Subcutaneous abdominal adipose tissue (tissue), 5 donors: ENCODE measurements around the gene OR2T6.
"Not testable (repeated sequence)": the region's sequence is repeated elsewhere in the genome, so short reads cannot be mapped to it uniquely, and the experiment has no call there.

Experiments
- H3K27ac ChIP-seq: one replicate; pipeline ENCODE4 v1.7.0; 2013; ENCODE audit warnings: low read depth, mild to moderate bottlenecking, inconsistent platforms, low read length, moderate library complexity
- H3K27me3 ChIP-seq, 5 donors: one replicate each; pipeline ENCODE4 v1.7.0; 2013; ENCODE audit warnings: low read length in 5 of 5, inconsistent platforms in 1 of 5; ENCODE audit not compliant: control insufficient read depth in 5 of 5, insufficient read depth in 4 of 5
- H3K36me3 ChIP-seq, 5 donors: one replicate each; pipeline ENCODE4 v1.7.0; 2013; ENCODE audit warnings: low read length in 5 of 5; ENCODE audit not compliant: control insufficient read depth in 5 of 5, insufficient read depth in 5 of 5
- H3K4me1 ChIP-seq, 5 donors: one replicate each; pipeline ENCODE4 v1.7.0; 2013; ENCODE audit warnings: low read length in 5 of 5, mild to moderate bottlenecking in 3 of 5, moderate library complexity in 1 of 5; ENCODE audit not compliant: control insufficient read depth in 5 of 5, insufficient read depth in 5 of 5
- H3K4me3 ChIP-seq, 5 donors: one replicate each; pipeline ENCODE4 v1.7.0; 2013; ENCODE audit warnings: low read length in 5 of 5, low read depth in 1 of 5
- H3K9ac ChIP-seq, 5 donors: one replicate each; pipeline ENCODE4 v1.7.0; 2013; ENCODE audit warnings: low read length in 5 of 5, mild to moderate bottlenecking in 4 of 5, moderate library complexity in 3 of 5
- H3K9me3 ChIP-seq, 5 donors: one replicate each; pipeline ENCODE4 v1.7.0; 2013; ENCODE audit warnings: low read length in 5 of 5; ENCODE audit not compliant: control insufficient read depth in 5 of 5
- donor health status: healthy.
- donor health status: healthy.
- donor health status: healthy.
- donor health status: healthy.
- donor health status: healthy.

The OR2T6 gene

DNA sequence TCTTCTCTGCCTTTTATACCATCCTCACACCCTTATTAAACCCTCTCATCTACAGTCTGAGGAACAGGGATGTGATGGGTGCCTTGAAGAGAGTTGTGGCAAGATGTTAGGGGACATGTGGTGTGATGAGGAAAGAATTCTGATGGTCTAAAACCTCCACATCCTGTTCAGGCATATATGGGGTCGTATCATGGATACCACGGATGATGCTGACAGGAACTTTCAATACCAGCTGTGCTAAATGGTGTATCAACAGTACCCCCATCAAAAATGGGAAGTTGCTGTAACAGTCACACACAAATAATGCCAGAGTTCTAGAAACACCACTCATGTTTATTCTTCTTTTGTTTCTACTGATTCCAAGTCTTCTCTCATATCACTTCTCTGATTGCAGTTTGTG is 12.9 kb downstream of the OR2T6 start:
- Histone ChIP-seq H3K36me3 (no peaks in the 10 kb centered on the region), H3K9me3 (peaks cover 0 to 5% (median 0%) of the 10 kb centered on the region in 5 donors), H3K27ac (no peak overlapping the region), H3K27me3 (no peaks in the 10 kb centered on the region), H3K9ac (no peak overlapping the region), H3K4me1 (no peaks in the 10 kb centered on the region), H3K4me3 (no peak overlapping the region)

DNA sequence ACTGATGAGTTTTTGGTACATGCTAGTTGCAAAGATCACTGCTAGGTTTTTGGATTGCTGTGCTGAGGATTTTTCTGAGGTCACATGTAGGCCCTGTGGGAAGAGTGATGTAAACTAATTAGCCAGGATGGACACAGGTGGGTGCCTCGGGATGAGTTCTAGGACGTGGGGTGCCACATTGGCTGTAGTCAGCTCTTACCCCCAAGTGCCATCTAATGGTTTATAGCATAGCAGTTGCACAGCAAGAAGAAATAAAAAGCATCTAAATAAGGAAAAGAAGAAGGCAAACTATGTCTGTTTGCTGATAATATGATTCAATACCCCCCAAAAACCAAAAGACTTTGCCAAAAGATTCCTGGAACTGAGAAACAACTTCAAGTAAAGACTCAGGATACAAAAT is 17.5 kb downstream of the OR2T6 start:
- no peaks in the 10 kb centered on the region for H3K9me3 ChIP-seq
- no peak overlapping the region for H3K9ac ChIP-seq

DNA sequence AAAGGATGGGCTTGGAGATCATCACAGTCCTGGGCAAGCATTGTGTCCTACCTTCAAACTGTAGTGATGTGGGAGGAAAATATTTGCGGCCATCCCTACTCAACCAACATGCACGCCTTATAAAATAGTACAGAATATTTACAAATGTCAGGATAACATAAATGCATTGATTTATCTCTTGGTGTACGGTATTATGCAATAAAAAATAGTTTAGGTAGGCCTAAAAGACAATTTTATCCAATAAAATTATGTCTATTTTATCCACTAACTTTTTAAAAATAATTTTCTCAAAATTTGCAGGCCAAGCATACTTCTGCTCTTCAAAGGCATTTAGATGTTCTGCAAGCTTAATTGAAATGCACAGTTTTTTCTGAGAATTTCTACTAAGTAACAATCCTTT is 27.2 kb downstream of the OR2T6 start, which contains the start of gene OR2T1:
Gene OR2T1 (plus strand): TSS at position 301 of the 400 bp plus-strand sequence. CDS start 3,100 bp downstream, outside the sequence.
- Histone ChIP-seq H3K27ac (no peak within 1 kb of the TSS), H3K9me3 (peaks cover 0 to 3% (median 0%) of the 10 kb centered on the region in 5 donors), H3K4me3 (no peak within 1 kb of the TSS), H3K27me3 (no peaks in the 10 kb centered on the region), H3K4me1 (no peaks in the 10 kb centered on the region), H3K36me3 (no peaks in the 10 kb centered on the region), H3K9ac (no peak within 1 kb of the TSS)

More for the DNA sequence above, 17.5 kb downstream of the OR2T6 start:
- Histone ChIP-seq H3K4me1 (no peaks in the 10 kb centered on the region), H3K4me3 (no peak overlapping the region), H3K27me3 (no peaks in the 10 kb centered on the region), H3K27ac (no peak overlapping the region), H3K36me3 (no peaks in the 10 kb centered on the region)

DNA sequence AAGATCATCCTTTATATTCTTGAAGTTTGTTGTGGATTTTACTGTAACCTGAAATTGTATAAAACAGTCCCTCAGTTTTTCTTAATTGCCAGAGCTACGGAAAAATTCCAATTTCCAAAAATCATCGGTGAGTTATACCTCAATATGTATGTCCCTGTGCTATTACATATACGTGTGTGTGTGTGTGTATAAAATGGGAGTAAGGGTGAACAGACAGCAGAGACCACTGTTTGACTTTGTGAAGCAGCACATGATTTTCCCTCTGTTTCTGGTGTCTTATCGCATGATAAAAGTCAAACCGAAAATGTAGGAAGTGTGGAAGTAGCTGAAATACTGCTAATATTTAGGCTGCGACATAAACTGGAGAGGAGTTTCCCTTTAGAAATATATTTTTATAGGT is 28.5 kb downstream of the OR2T6 start:
- Histone ChIP-seq H3K4me1 (no peaks in the 10 kb centered on the region), H3K27ac (no peak overlapping the region), H3K9ac (no peak overlapping the region), H3K36me3 (no peaks in the 10 kb centered on the region), H3K4me3 (no peak overlapping the region), H3K9me3 (peaks cover 0 to 3% (median 0%) of the 10 kb centered on the region in 5 donors), H3K27me3 (no peaks in the 10 kb centered on the region)

DNA sequence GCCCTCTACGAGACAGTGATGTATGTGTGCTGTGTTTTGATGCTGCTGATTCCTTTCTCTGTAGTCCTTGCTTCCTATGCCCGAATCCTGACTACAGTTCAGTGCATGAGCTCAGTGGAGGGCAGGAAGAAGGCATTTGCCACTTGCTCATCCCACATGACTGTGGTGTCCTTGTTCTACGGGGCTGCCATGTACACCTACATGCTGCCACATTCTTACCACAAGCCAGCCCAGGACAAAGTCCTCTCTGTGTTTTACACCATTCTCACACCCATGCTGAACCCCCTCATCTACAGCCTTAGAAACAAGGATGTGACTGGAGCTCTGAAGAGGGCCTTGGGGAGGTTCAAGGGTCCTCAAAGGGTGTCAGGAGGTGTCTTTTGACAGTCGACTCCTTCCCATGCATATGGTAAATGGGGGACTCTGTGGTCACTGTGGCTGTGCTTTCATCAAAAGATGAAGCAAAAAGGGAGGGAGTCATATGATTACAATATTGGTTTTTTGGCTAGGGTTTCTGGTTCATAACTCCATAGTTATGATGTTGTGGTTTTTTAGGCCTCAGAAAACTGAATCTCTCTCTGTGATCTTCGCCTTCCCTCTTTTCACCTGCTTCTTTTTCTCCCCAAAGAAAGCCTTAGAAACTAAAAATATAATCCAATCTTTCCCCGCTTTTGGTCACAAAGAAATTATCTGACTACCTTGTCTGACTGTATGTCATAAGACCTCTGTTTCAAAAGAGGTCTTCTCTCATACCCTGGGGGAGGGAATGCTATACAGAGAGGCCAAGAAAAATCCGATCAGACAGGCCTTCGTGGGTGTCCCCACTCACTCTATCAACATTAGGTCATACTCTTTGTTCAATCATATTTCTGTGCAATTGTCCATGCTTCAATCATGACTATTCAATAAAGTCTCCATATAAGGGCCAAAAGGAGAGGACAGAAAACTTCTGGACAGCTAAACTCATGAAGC is 31.5 kb downstream of the OR2T6 start:
- no peaks in the 10 kb centered on the region for H3K36me3 ChIP-seq
- H3K4me3 ChIP-seq: no peak overlapping the region
- no peak overlapping the region for H3K9ac ChIP-seq
- peaks cover 0 to 10% (median 8%) of the 10 kb centered on the region in 5 donors for H3K9me3 ChIP-seq
- H3K27ac ChIP-seq: no peak overlapping the region
- H3K4me1 ChIP-seq: no peaks in the 10 kb centered on the region
- no peaks in the 10 kb centered on the region for H3K27me3 ChIP-seq

DNA sequence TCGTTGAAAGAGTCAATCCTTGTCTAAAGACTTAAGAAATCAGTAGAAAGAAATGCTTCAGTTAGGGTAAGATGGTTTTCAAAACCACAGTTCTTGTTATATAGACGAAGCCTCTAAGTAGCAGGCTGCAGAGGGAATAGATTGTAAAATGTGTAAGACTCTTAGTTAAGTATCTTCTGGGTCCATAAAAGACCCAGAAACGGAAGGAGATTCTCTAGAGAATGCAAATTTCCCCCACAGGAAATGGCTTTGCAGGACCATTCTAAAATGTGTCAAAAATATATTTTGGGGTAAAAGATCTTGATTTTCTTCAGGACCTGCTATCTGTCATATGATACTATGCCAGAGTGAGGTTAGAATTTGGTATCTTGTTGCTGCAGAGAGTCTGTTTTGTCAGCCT is 40.7 kb downstream of the OR2T6 start:
- no peak overlapping the region for H3K4me3 ChIP-seq
- H3K36me3 ChIP-seq: no peaks in the 10 kb centered on the region
- no peaks in the 10 kb centered on the region for H3K27me3 ChIP-seq
- peaks cover 2 to 15% (median 9%) of the 10 kb centered on the region in 5 donors for H3K9me3 ChIP-seq
- no peaks in the 10 kb centered on the region for H3K4me1 ChIP-seq
- no peak overlapping the region for H3K9ac ChIP-seq
- no peak overlapping the region for H3K27ac ChIP-seq

DNA sequence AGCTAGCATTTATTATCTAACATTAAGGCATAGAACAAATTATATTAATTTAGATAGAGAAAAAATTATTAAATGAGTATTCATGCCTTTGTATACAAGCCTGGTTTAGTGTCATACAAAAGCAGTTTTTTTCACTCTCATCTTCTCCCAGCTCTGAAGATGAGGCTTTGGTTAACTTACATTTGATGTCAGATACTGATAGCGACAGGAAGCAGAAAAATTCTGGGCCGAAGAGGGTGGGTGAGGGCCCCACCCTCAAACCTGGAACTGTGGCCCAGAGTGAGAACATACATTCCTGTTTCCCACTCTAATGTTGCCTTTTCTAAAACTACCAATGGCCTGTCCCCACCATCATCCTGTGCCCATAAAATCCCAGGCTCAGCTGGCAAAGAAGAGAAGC is 42.3 kb downstream of the OR2T6 start:
- H3K9me3 ChIP-seq: peaks cover 0 to 18% (median 10%) of the 10 kb centered on the region in 5 donors
- H3K4me1 ChIP-seq: no peaks in the 10 kb centered on the region
- H3K36me3 ChIP-seq: no peaks in the 10 kb centered on the region
- H3K27ac ChIP-seq: no peak overlapping the region
- H3K27me3 ChIP-seq: no peaks in the 10 kb centered on the region
- H3K4me3 ChIP-seq: no peak overlapping the region
- H3K9ac ChIP-seq: no peak overlapping the region

DNA sequence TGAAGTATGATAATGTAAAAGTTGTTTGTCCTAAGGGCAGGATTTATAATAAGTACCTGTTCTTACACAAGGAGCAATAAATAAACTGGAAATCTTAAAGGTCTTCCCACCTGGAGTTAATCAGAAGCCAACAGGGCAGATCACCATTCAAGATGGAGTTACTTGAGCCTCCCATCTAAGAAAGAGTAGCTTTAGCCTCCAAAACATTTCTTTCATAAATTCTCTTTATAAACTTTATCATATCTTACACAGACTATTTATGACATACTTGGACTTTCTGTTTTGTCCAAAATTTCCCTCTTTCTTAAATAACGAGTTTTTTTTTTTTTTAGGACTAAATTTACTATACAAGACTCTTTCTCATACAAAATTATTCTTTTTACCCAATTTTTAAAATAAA is 45.8 kb downstream of the OR2T6 start:
- Histone ChIP-seq H3K27me3 (no peaks in the 10 kb centered on the region), H3K27ac (no peak overlapping the region), H3K4me3 (no peak overlapping the region), H3K9me3 (peaks cover 0 to 22% (median 10%) of the 10 kb centered on the region in 5 donors), H3K9ac (no peak overlapping the region), H3K36me3 (no peaks in the 10 kb centered on the region), H3K4me1 (no peaks in the 10 kb centered on the region)

DNA sequence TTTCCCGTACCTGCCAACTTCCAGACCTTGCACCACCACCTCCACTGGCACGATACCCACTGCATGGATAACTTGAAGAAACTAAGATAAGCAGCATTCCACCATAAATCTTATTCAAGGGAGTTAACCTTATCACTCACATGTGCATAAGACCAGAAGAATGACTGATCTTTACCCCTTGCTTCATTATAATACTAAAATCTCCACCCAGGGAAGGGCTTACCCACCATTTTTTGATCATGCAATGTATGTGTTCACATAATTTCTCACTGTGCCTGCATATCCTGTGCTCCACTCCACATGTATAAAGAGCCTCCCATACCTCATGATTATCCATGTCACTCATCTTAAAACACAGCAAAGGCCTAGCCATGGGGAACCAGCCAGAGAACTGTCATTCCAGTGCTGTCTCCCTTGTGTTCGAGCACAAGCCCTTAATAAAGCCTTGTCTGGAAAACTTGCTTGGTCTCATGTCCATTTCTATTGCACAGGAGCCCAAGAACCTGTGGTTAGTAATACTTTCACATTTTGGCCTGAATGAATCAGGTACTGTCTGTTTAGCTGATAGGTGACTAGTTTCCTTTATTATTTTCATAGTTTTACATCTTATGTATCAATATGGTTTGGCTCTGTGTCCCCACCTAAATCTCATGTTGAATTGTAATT is 52.1 kb downstream of the OR2T6 start:
- H3K4me3 ChIP-seq, H3K36me3 ChIP-seq, H3K27ac ChIP-seq, H3K9ac ChIP-seq, H3K4me1 ChIP-seq, H3K9me3 ChIP-seq, H3K27me3 ChIP-seq: not testable (repeated sequence)

DNA sequence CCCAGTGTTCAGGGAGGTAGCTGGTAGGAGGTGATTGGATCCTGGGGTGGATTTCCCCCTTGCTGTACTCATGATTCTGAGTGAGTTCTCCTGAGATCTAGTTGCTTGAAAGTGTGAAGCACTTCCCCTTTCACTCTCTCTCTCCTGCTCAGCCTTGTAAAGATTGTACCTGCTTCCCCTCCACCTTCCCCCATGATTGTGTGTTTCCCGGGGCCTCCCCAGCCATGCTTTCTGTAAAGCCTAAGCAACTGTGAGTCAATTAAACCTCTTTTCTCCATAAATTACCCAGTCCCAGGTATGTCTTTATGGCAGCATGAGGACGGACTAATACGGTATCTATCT is 52.6 kb downstream of the OR2T6 start:
- not testable (repeated sequence) for H3K27ac ChIP-seq, H3K36me3 ChIP-seq, H3K9ac ChIP-seq, H3K9me3 ChIP-seq, H3K4me3 ChIP-seq, H3K27me3 ChIP-seq, H3K4me1 ChIP-seq
